Hippocampal formation (tissue), 2 donors: ENCODE measurements around the gene MBD6.
"Not testable (repeated sequence)": the region's sequence is repeated elsewhere in the genome, so short reads cannot be mapped to it uniquely, and the experiment has no call there.

Experiments used
- DNase-seq, 2 donors: peaks; one replicate each; lab custom pipeline; 2025; lab: John Stamatoyannopoulos, UW

Gene MBD6

GRCh38 chr12:57549909-57550640 lies 27.5 kb downstream of the MBD6 start, which contains the start of gene KIF5A:
Gene KIF5A, plus strand, starts transcription at chr12:57550044. Its CDS starts 228 bp downstream, at chr12:57550272.
- DNase-seq: peak; percentile 32 to 54

GRCh38 chr12:57550641-57551549 lies 28.3 kb downstream of the MBD6 start:
- no peak for DNase-seq

GRCh38 chr12:57551637-57552305 lies 29.1 kb downstream of the MBD6 start:
- DNase-seq: no peak

- DNase-seq: no peak
These were observed 29.7 kb downstream of the MBD6 start for GRCh38 chr12:57552306-57552651.

- DNase-seq: no peak
These were observed 30.2 kb downstream of the MBD6 start for GRCh38 chr12:57552835-57553313.

GRCh38 chr12:57553343-57554202 lies 30.9 kb downstream of the MBD6 start:
- no peak for DNase-seq

- DNase-seq: no peak
These were observed 31.8 kb downstream of the MBD6 start for GRCh38 chr12:57554453-57554852.

GRCh38 chr12:57554897-57555296 lies 32.3 kb downstream of the MBD6 start:
- DNase-seq: no peak

- DNase-seq: no peak
These were observed 36.2 kb downstream of the MBD6 start for GRCh38 chr12:57558864-57559263.

GRCh38 chr12:57560516-57560915 lies 37.9 kb downstream of the MBD6 start:
- no peak for DNase-seq

- DNase-seq: not testable (repeated sequence)
These were observed 38.5 kb downstream of the MBD6 start for GRCh38 chr12:57561117-57561516.

- no peak for DNase-seq
These were observed 40.7 kb downstream of the MBD6 start for GRCh38 chr12:57563358-57563757.

GRCh38 chr12:57564178-57564740 lies 41.6 kb downstream of the MBD6 start:
- DNase-seq: no peak

- DNase-seq: no peak
These were observed 46.2 kb downstream of the MBD6 start for GRCh38 chr12:57568838-57569237.

- no peak for DNase-seq
These were observed 47.2 kb downstream of the MBD6 start for GRCh38 chr12:57569858-57570257.

GRCh38 chr12:57570438-57570837 lies 47.8 kb downstream of the MBD6 start:
- not testable (repeated sequence) for DNase-seq

- DNase-seq: no peak
These were observed 49.5 kb downstream of the MBD6 start for GRCh38 chr12:57571926-57572762.

GRCh38 chr12:57574795-57575194 lies 52.2 kb downstream of the MBD6 start:
- DNase-seq: no peak

- DNase-seq: no peak
These were observed 53.4 kb downstream of the MBD6 start for GRCh38 chr12:57575771-57576612.
